Naive thymus-derived CD8-positive, alpha-beta T cell (primary cell): ENCODE results near the gene TBC1D5. TPM values are rescaled to one million over a fixed set of nuclear protein-coding genes. Genes with fewer than 3 reads are reported as not detected.

Experiments used
- ATAC-seq, 2 donors: fragments of 150-1000 bp; cut with Tn5 transposase in 1 of 2; sonication (Bioruptor Pico), chemical (Tn5 transposase) in 1 of 2; 1 replicate in 1 of 2; 2 replicates in 1 of 2; pipeline ENCODE4 v1.10.0; 2021; ENCODE audit warnings: mild to moderate bottlenecking in 2 of 2, moderate library complexity in 2 of 2
- POLR2A ChIA-PET: fragments of 350-600 bp; sonication (Branson Sonifier 250); formaldehyde crosslinking; loops from one replicate; lab custom pipeline; 2021; ENCODE audit warnings: antibody characterized with exemption; lab: Charles Lee
- DNase-seq, 10 donors: peaks; one replicate each; pipeline versions ENCODE4 v3.0.0 to v3.0.0-alpha.2; 2020 to 2022
- H3K27ac Mint-ChIP-seq, 10 donors: one replicate each; pipeline ENCODE4 v1.8.0; 2020 to 2022; ENCODE audit warnings: mild to moderate bottlenecking in 10 of 10, mixed read lengths in 10 of 10, moderate library complexity in 4 of 10, inconsistent platforms in 1 of 10
- H3K27me3 Mint-ChIP-seq, 5 donors: one replicate each; pipeline ENCODE4 v1.8.0; 2021 to 2022; ENCODE audit warnings: mixed read lengths in 5 of 5
- H3K36me3 Mint-ChIP-seq, 3 donors: one replicate each; pipeline ENCODE4 v1.8.0; 2020 to 2022; ENCODE audit warnings: mixed read lengths in 3 of 3, mild to moderate bottlenecking in 2 of 3, inconsistent platforms in 1 of 3
- H3K4me1 Mint-ChIP-seq, 4 donors: one replicate each; pipeline ENCODE4 v1.8.0; 2021 to 2022; ENCODE audit warnings: mixed read lengths in 4 of 4
- H3K4me3 Mint-ChIP-seq, 10 donors: one replicate each; pipeline ENCODE4 v1.8.0; 2020 to 2022; ENCODE audit warnings: mild to moderate bottlenecking in 10 of 10, mixed read lengths in 10 of 10, moderate library complexity in 6 of 10, inconsistent platforms in 1 of 10
- H3K9me3 Mint-ChIP-seq, 9 donors: one replicate each; pipeline ENCODE4 v1.8.0; 2020 to 2022; ENCODE audit warnings: mixed read lengths in 9 of 9, mild to moderate bottlenecking in 3 of 9, inconsistent platforms in 1 of 9, moderate library complexity in 1 of 9
- polyA plus RNA-seq, 3 donors: library from polyadenylated mRNA; unstranded; fragments of 300-500 nt; fragmentation: Illumina TruSeq; gene quantifications; one replicate each; pipeline ENCODE4 v1.2.3, GENCODE V29; 2021
- total RNA-seq, 8 experiments: library from RNA in 2 of 8; stranded (reverse) in 2 of 8; gene quantifications; one replicate each; pipeline ENCODE4 v1.2.3 and lab custom pipeline; 2021 to 2026

Gene TBC1D5
- total and polyA plus RNA-seq, 5 experiments from 2014 or later = 21.8 to 34.7 (median 27.2) TPM

DNA sequence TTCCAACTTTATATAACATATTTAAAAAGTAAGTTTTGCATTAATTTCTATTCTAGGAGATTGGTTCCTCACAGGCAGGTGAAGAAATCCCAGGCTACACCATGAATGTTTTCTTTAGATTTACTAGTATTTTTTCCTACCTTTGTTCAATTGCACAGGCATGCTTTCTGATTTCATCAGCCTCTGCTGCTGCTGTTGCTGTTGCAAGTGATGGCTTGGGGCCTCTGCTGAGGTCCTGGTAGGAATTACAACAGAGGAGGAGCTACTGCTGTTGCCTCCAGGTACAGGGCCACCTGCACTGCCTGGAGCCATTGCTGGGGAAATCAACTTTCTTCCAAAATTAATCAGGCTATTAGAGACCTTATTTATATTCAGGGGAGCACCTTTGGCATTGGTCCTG is 504.4 kb downstream of the TBC1D5 start:
- Mint-ChIP-seq H3K27me3 (no peaks in the 10 kb centered on the region), H3K4me3 (no peak overlapping the region), H3K4me1 (peaks cover 7 to 27% (median 24%) of the 10 kb centered on the region in 4 donors), H3K9me3 (no peaks in the 10 kb centered on the region), H3K27ac (peak overlapping the region in 2 of 10 donors; percentile 37 to 38), H3K36me3 (no peaks in the 10 kb centered on the region)
- ATAC-seq (no peak), DNase-seq (no peak)
- POLR2A ChIA-PET = no interaction called here

DNA sequence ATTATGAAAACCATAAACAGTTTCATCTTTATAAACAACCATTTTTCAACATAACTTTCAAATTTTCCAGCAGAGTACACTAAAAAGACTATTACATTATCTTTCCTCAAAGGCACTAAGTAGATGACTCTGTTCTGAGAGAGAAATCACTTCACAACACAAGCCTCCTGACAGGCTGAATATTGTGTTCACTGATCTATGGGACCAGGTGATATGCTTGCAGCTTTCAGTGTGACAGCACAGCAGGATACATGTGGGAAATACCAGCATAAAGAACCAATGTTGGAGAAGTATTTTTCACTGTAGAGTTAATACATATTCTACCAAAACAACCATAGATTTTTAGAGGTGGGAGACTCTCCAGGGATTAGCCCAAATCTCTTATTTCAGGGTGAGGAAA is 507.1 kb downstream of the TBC1D5 start:
- no peak for DNase-seq
- POLR2A ChIA-PET = no interaction called here
- peak overlapping the region in 2 of 10 donors; percentile 2 to 12 for H3K4me3 Mint-ChIP-seq

DNA sequence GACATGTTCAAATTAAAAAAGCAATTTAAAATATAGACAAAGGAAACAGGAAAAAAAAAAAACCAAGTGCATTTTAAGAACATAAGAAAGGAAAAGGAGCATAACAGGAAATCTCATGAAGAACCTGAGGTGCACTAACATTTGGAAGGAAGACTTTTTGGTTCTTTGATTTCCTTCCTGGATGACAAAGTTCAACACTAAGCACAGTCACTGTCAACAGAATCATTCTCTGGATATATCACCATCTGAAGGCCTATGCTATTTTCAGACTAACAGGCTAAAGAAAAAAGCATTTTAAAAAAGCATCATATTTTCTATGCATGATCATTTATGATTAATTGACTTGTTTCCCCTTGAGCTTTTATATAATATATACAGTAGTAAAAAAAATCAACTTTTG is 508.0 kb downstream of the TBC1D5 start:
- Mint-ChIP-seq H3K36me3 (peaks cover 0 to 3% (median 0%) of the 10 kb centered on the region in 3 donors), H3K9me3 (no peaks in the 10 kb centered on the region), H3K4me1 (peaks cover 7 to 32% (median 25%) of the 10 kb centered on the region in 4 donors), H3K4me3 (peak overlapping the region in 2 of 10 donors; percentile 21 to 23), H3K27ac (peak overlapping the region in 5 of 10 donors; percentile 36 to 80 (median 42)), H3K27me3 (no peaks in the 10 kb centered on the region)
- POLR2A ChIA-PET = no interaction called here
- DNase-seq (no peak), ATAC-seq (no peak)

More for the DNA sequence above, 507.1 kb downstream of the TBC1D5 start:
- Mint-ChIP-seq H3K36me3 (no peaks in the 10 kb centered on the region), H3K9me3 (no peaks in the 10 kb centered on the region), H3K27ac (peak overlapping the region in 9 of 10 donors; percentile 4 to 79 (median 41)), H3K27me3 (no peaks in the 10 kb centered on the region), H3K4me1 (peaks cover 7 to 32% (median 25%) of the 10 kb centered on the region in 4 donors)
- ATAC-seq = no peak

DNA sequence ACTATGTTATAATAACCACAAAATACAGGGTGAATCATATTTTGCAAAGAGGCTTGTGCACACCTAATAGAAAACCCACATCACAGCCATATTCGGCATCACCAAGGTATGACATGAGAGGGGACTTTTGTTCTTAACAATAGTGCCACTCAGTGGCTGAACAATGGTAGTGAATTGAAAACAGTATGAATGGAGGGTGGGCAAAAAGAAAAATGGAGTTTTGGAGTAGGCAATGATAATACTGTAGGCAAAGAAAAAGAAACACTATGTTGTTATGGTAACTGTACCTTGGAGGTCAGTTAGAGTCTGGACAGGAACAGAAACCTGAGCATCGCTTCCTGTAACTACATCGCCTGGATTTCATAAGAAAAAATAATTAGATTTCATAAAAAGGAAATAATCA is 509.0 kb downstream of the TBC1D5 start:
- Mint-ChIP-seq H3K4me1 (peaks cover 7 to 32% (median 25%) of the 10 kb centered on the region in 4 donors), H3K9me3 (no peaks in the 10 kb centered on the region), H3K27ac (peak overlapping the region in 5 of 10 donors; percentile 1 to 61 (median 23)), H3K27me3 (no peaks in the 10 kb centered on the region), H3K4me3 (peak overlapping the region in 3 of 10 donors; percentile 0 to 13 (median 10)), H3K36me3 (peaks cover 0 to 8% (median 0%) of the 10 kb centered on the region in 3 donors)
- peak; percentile 98 to 99 for ATAC-seq
- DNase-seq = peak in 9 of 10 donors; percentile 16 to 73 (median 53)
- POLR2A ChIA-PET = no interaction called here

DNA sequence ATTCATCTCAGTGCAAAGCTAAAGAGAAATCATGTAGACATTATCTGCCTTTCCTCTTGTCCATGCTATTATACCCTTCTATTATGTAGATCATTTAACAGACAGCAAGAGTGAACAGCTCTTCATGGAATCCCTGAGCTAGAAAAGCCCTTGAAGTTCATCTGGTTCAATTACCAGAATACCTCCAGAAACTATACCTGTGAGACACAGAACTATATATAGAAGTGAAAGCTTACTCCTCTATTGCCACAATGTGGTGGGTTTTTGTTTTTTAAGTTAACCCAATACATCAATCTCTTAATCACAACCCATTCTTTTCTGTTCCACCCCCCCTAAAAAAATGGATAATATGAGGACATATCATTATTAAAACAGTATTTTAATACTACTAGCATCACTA is 510.0 kb downstream of the TBC1D5 start:
- Mint-ChIP-seq H3K4me3 (no peak overlapping the region), H3K36me3 (peaks cover 0 to 8% (median 0%) of the 10 kb centered on the region in 3 donors), H3K27ac (no peak overlapping the region), H3K27me3 (no peaks in the 10 kb centered on the region), H3K9me3 (no peaks in the 10 kb centered on the region), H3K4me1 (peaks cover 8 to 33% (median 26%) of the 10 kb centered on the region in 4 donors)
- POLR2A ChIA-PET = no interaction called here
- DNase-seq = no peak
- no peak for ATAC-seq

DNA sequence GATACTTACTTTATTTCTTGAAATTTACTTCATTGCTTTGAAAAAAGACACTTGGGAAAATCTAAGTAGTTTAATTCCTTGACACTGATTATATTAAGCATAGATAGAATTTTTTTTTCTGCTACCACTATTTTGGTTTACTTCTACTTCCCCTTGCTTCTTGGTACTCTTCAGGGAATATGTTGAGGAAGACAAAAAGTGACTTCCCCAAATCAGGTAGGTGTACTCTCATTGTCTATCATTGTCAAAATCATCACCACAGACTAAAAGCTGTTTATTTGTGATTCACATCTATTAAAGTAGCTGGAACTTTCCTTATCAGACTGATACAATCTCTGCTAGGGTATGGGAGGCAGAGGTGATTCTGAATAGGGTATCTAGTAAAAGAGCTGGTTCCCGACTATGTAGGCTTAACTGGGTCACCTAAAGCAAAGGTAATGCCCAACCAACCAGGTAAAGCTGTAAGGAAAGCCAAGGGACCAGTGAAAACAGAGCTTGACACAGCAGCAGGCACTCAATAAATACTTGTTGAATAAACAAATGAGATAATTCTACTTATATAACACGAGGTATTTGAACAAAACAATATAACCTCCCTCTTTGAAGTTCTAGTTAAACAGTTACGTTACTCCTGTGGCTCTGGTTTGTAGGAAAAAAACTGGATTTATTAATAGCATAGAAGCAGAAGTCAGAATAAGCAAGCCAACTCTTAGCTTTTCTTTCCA is 510.7 kb downstream of the TBC1D5 start:
- Mint-ChIP-seq H3K4me1 (peaks cover 13 to 39% (median 27%) of the 10 kb centered on the region in 4 donors), H3K27ac (no peak overlapping the region), H3K4me3 (no peak overlapping the region), H3K9me3 (no peaks in the 10 kb centered on the region), H3K36me3 (peaks cover 0 to 8% (median 0%) of the 10 kb centered on the region in 3 donors), H3K27me3 (no peaks in the 10 kb centered on the region)
- DNase-seq (no peak), ATAC-seq (no peak)
- POLR2A ChIA-PET = no interaction called here

DNA sequence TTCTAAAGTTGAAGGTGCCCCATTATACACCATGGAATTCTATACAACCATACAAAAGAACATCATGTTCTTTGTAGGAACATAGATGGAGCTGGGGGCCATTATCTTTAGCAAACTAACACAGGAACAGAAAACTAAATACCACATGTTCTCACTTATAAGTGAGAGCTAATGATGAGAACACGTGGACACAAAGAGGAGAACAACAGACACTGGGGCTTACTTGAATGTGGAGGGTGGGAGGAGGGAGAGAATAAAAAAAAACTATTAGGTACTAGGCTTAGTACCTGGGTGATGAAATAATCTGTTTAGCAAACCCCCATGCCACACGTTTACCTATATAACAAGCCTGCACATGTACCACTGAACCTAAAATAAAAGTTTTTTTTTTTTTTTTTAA is 515.0 kb downstream of the TBC1D5 start:
- Mint-ChIP-seq H3K9me3 (peaks cover 0 to 2% (median 0%) of the 10 kb centered on the region in 9 donors), H3K27me3 (no peaks in the 10 kb centered on the region), H3K27ac (peak overlapping the region in 1 of 10 donors; percentile 53), H3K4me3 (no peak overlapping the region), H3K4me1 (peaks cover 0 to 13% (median 4%) of the 10 kb centered on the region in 4 donors), H3K36me3 (peaks cover 3 to 17% (median 4%) of the 10 kb centered on the region in 3 donors)
- ATAC-seq (no peak), DNase-seq (no peak)
- POLR2A ChIA-PET = no interaction called here

DNA sequence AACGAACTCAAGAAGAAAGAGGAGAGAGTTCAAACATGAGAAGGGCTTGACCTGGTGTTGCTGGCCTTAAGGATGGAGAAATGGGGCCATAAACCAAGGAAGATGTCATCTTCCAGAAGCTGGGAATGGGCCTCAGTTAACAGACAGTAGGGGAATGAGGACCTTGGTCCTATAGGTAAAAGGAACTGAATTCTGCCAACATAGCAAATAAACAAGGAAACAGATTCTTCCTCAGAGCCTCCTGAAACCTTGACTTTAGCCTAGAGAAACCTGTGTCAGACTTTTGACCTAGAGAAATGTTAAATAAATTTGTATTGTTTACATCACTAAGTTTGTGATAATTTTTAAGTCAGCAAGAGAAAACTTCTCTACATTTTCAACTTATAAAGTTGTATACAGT is 520.9 kb downstream of the TBC1D5 start:
- H3K9me3 Mint-ChIP-seq = peaks cover 0 to 33% (median 11%) of the 10 kb centered on the region in 9 donors
- DNase-seq (no peak), ATAC-seq (no peak)
- H3K4me1 Mint-ChIP-seq = no peaks in the 10 kb centered on the region
- H3K4me3 Mint-ChIP-seq = no peak overlapping the region
- H3K27me3 Mint-ChIP-seq = no peaks in the 10 kb centered on the region
- no peak overlapping the region for H3K27ac Mint-ChIP-seq
- POLR2A ChIA-PET = no interaction called here
- peaks cover 18 to 44% (median 43%) of the 10 kb centered on the region in 3 donors for H3K36me3 Mint-ChIP-seq

DNA sequence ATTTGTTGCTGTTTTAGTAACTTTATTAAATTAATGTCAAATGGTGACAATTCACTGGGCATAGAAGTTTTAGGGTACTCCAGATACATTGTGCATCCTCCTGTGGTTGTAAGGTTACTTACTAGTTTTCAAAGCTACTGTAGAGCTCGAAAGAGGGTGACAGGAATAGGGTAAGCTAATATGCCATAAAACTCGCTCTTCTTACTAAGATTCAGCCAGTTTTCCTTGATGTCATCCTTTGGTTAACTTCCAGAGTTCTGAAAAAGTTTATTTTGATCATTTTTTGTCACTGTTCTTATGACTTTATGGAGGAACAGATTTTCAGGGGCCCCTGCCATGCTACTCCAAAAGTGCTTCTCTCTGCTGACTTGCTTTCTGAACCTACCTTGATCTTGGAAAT is 522.8 kb downstream of the TBC1D5 start:
- H3K36me3 Mint-ChIP-seq = peaks cover 18 to 43% (median 42%) of the 10 kb centered on the region in 3 donors
- H3K4me3 Mint-ChIP-seq = no peak overlapping the region
- no peaks in the 10 kb centered on the region for H3K27me3 Mint-ChIP-seq
- no peak for ATAC-seq
- POLR2A ChIA-PET = no interaction called here
- H3K4me1 Mint-ChIP-seq = no peaks in the 10 kb centered on the region
- no peak for DNase-seq
- peaks cover 0 to 33% (median 11%) of the 10 kb centered on the region in 9 donors for H3K9me3 Mint-ChIP-seq
- H3K27ac Mint-ChIP-seq = no peak overlapping the region

DNA sequence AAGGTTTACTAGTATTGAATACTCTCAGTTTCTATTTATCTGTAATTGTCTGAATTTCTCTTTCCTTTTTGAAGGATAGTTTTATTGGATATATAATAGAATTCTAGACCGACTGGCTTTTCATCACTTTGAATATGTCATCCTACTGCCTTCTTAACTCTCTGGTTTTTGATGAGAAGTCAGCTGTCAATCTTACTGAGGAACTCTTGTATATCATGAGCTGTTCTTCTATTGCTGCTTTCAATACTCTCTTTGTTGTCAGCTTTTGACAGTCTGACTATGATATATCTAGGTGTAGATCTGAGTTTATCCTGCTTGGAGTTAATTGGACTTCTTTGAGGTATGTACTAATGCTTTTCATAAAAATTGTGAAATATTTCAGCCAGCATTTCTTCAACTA is 523.8 kb downstream of the TBC1D5 start:
- Mint-ChIP-seq H3K36me3 (peaks cover 18 to 46% (median 43%) of the 10 kb centered on the region in 3 donors), H3K4me1 (no peaks in the 10 kb centered on the region), H3K27ac (no peak overlapping the region), H3K9me3 (peaks cover 0 to 33% (median 11%) of the 10 kb centered on the region in 9 donors), H3K4me3 (no peak overlapping the region), H3K27me3 (no peaks in the 10 kb centered on the region)
- POLR2A ChIA-PET = no interaction called here
- ATAC-seq = no peak
- DNase-seq = no peak

DNA sequence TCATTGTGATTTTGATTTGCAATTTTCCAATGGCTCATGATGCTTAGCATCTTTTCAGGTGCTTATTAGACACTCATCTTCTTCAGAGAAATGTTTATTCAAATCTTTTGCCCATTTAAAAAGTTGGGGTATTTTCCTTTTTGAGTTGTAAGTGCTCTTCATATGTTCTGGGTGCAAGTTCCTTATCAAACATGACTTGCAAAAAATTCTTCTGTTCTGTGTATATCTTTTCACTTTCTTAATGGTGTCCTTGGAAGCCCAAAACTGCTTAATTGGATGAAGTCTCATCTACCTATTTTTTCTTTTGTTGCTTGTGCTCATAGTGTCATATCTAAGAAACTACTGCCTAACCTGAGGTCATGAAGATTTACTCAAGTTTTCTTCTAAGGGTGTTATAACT is 524.8 kb downstream of the TBC1D5 start:
- peaks cover 20 to 45% (median 40%) of the 10 kb centered on the region in 3 donors for H3K36me3 Mint-ChIP-seq
- no peaks in the 10 kb centered on the region for H3K4me1 Mint-ChIP-seq
- H3K27ac Mint-ChIP-seq = no peak overlapping the region
- no peaks in the 10 kb centered on the region for H3K27me3 Mint-ChIP-seq
- DNase-seq (no peak), ATAC-seq (no peak)
- no peak overlapping the region for H3K4me3 Mint-ChIP-seq
- POLR2A ChIA-PET = no interaction called here
- peaks cover 0 to 33% (median 11%) of the 10 kb centered on the region in 9 donors for H3K9me3 Mint-ChIP-seq

DNA sequence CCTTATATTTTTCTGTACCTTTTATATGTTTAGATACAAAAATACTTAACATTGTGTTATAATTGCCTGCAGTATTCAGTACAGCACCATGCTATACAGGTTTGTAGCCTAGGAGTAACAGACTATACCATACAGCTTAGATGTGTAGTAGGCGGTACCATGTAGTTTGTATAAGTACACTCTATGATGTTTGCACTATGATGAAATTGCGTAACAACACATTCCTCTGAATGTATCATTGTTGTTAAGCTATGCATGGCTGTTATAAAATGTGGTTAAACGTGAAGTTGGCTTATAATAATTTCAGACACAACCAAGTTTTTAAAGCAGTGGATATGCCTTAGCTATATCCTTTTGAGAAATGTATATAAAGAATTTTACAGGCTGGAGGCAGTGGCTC is 529.3 kb downstream of the TBC1D5 start:
- no peaks in the 10 kb centered on the region for H3K9me3 Mint-ChIP-seq
- DNase-seq (no peak), ATAC-seq (no peak)
- POLR2A ChIA-PET = no interaction called here
- peaks cover 12 to 28% (median 22%) of the 10 kb centered on the region in 3 donors for H3K36me3 Mint-ChIP-seq
- no peak overlapping the region for H3K4me3 Mint-ChIP-seq
- H3K27ac Mint-ChIP-seq = no peak overlapping the region
- H3K4me1 Mint-ChIP-seq = no peaks in the 10 kb centered on the region
- no peaks in the 10 kb centered on the region for H3K27me3 Mint-ChIP-seq

DNA sequence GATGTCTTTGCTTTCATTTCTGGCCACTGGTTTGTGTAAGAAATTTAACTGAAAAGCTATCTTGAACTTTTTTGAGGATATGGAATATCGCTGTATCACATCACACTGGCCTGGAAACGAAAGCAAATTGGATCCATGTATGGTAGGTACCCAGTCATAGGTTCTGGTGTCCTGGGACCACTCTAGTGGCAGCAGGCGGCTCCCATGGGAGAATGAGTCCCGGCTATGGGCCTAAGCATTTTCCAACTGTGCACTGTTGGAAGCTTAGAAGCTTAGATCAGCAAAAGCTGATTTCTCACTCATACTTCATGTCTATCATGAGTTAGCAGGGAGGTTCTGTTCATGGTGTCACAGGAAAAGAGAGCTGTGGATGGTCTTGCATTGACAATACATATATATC is 534.5 kb downstream of the TBC1D5 start:
- no peak overlapping the region for H3K27ac Mint-ChIP-seq
- POLR2A ChIA-PET = no interaction called here
- no peaks in the 10 kb centered on the region for H3K27me3 Mint-ChIP-seq
- no peak overlapping the region for H3K4me3 Mint-ChIP-seq
- no peak for DNase-seq
- no peaks in the 10 kb centered on the region for H3K4me1 Mint-ChIP-seq
- peaks cover 0 to 18% (median 8%) of the 10 kb centered on the region in 9 donors for H3K9me3 Mint-ChIP-seq
- ATAC-seq = no peak
- H3K36me3 Mint-ChIP-seq = peaks cover 24 to 41% (median 36%) of the 10 kb centered on the region in 3 donors
